Measurements from ENCODE around the gene TLDC2.

Gene TLDC2

DNA sequence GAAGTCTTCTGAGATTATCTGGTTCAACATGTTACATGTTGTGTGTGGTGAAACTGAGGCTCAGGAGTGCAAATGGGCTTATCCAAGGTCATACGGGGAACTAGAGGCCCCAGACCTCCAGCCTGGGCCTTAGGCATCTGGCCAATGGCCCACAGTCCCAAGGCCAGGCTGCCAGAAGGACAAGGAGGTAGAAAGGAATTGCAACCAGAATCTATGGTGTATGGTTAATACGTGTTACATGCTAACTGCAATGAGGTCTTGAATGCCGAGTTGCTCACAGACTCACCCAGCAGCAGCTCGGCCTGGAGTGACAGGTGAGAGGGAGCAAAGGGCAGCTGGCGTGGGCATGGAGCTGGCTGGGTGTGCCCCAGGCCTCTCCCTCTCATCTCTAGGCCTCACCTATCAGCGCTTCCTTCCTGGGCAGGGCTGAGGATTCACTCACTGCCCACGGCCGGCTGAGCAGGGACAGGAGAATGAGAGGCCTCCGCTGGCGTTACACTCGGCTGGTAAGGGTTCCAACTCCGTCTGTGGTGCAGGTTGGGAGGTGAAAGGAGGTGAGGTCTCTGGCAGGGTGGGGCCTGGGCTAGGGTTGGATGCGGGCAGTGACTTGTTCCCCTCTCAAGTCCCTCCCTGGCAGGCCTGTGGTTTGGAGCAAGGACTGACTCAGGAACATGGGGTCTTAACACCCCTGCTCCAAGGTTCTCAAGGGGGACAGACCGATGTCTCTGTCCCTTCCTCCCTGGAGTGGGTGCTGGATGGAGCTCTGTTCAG, at the start of gene TLDC2:
Gene TLDC2, plus strand, starts transcription at position 437 of the 771 bp plus-strand sequence. Its CDS starts 37 bp downstream, at position 474.
- no peak for TF ChIP-seq CTCF (IDR thresholded peaks at IDR 0.05; ENCODE audit: extremely low read depth, missing control alignments)
- DNase-seq (ENCODE audit: low spot score), result no peak

DNA sequence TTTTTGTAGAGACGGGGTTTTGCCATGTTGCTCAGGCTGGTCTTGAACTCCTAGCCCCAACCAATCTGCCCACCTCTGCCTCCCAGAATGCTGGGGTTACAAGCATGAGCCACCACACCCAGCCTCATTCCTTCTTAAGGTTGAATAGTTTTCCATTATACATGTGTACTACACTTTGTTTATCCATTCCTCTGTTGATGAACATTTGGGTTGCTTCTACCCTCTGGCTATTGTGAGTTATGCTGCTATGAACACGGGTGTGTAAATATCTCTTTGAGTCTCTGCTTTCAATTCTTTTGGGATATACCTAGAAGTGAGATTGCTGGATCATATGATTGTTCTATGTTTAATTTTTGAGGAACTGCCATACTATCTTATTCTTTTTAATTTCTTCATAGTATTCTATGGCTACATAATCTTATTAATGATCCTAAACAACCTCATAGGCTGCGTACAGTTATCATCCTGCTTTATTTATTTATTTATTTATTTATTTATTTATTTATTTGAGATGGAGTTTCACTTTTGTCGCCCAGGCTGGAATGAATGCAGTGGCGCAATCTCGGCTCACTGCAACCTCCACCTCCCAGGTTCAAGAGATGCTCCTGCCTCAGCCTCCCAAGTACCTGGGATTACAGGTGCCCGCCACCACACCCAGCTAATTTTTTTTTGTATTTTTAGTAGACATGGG, 49.2 kb upstream of the TLDC2 start:
- no peak for TF ChIP-seq CTCF (IDR thresholded peaks at IDR 0.05; ENCODE audit: extremely low read depth, missing control alignments)
- DNase-seq (ENCODE audit: low spot score), result no peak

DNA sequence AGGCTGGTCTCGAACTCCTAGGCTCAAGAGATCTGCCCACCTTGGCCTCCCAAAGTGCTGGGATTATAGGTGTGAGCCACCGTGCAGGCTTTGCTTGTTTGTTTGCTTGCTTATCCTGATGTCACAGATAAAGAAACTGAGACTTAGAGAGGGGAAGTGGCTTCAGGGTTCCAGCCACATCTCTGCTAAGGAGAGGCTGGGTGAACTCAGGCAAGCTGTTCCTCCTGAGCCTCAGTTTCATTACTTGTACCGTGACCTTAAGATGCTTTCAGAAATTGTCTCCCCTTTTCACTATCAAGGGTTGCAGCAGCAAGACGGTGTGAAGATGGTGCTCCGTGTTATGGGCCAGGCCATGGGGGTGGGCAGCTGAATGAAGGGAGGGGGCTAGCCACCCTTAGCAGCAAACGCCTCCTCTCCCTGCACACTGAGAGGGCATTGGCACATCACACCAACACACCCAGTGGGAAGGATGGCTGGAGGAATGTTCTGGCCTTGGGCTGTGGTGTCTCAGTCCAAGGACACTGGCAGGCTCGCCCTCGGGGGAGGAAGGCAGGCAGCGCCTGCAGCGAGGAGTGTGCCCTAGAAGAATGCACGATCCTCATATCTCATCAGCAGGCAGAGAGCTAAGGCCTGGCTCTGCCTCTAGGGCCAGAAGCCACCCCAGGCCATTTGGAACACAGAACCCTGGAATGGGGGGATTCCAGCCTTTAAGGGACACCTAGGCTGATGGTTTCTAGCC, 48.2 kb upstream of the TLDC2 start:
- peak; percentile 80 for DNase-seq (ENCODE audit: low spot score)
- no peak for TF ChIP-seq CTCF (IDR thresholded peaks at IDR 0.05; ENCODE audit: extremely low read depth, missing control alignments)

- no peak for DNase-seq (ENCODE audit: low spot score)
- no peak for TF ChIP-seq CTCF (IDR thresholded peaks at IDR 0.05; ENCODE audit: extremely low read depth, missing control alignments)
Observed at GRCh38 chr20:36830791-36831691, 44.9 kb upstream of the TLDC2 start.

- TF ChIP-seq CTCF (IDR thresholded peaks at IDR 0.05; ENCODE audit: extremely low read depth, missing control alignments), result no peak
- DNase-seq (ENCODE audit: low spot score), result no peak
Observed at GRCh38 chr20:36832791-36833190, 43.1 kb upstream of the TLDC2 start.

DNA sequence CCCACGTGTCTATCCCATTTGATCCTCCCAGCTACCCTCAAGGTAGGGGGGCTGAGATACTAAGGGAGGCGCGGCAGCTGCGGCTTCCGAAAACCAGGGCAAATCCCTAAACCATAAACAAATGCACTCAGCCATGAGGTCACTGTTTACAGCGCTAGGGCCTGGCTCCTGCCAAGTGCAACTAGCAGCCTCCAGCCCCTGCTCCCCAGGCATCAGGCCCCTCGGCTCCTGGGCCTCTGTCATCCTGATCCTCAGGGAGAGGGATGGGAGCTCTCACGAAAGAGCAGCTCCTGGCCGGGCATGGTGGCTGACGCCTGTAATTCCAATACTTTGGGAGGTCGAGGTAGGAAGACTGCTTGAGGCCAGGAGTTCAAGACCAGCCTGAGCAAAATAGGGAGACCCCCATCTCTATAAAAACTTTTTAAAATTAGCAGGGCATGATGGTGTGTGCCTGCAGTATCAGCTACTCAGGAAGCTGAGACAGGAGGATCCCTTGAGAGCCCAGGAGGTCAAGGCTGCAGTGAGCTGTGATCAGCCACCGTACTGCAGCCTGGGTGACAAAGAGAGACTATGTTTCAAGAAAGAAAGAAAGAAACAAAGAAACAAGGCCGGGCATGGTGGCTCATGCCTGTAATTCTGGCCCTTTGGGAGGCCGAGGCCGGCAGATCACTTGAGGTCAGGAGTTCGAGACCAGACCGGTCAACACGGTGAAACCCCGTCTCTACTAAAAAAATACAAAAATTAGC, 42.5 kb upstream of the TLDC2 start:
- no peak for TF ChIP-seq CTCF (IDR thresholded peaks at IDR 0.05; ENCODE audit: extremely low read depth, missing control alignments)
- DNase-seq (ENCODE audit: low spot score), result no peak
